OCI-LY7 (cell line): ENCODE data around the gene STAT5B. TPM values are rescaled to one million over a fixed set of nuclear protein-coding genes. Genes with fewer than 3 reads are reported as not detected.
A peak's percentile ranks its signal among the peaks of the same experiment; 100 is the strongest.

Source experiments
- BruUV-seq: library from RNA; stranded (reverse); fragments of 400-500 nt; replicated peaks from 2 replicates; lab custom pipeline; 2021; lab: Mats Ljungman, UMichigan
- CTCF ChIA-PET: fragments of 300-600 bp; sonication (Branson Sonifier 250); formaldehyde crosslinking; loops from one replicate; lab custom pipeline; 2022; ENCODE audit warnings: antibody characterized with exemption; ENCODE audit not compliant: unreplicated experiment; lab: Charles Lee
- POLR2A ChIA-PET: fragments of 300-600 bp; sonication (Branson Sonifier 250); formaldehyde crosslinking; loops from one replicate; lab custom pipeline; 2022; ENCODE audit warnings: antibody characterized with exemption; lab: Charles Lee
- DNase-seq: peaks from one replicate; pipeline ENCODE4 v3.0.0-alpha.2; 2015; ENCODE audit warnings: low spot score
- H2AFZ ChIP-seq: fragments of 200-600 bp; sonication (generic), shearing (Covaris generic); 2 replicates; pipeline ENCODE4 v1.6.1; 2014; ENCODE audit warnings: mild to moderate bottlenecking, antibody characterized with exemption, low read length, moderate library complexity
- H3K27ac ChIP-seq: fragments of 200-600 bp; sonication (generic); 2 replicates; pipeline ENCODE4 v1.5.1; 2014; ENCODE audit warnings: mixed run types, low read depth, mild to moderate bottlenecking, moderate library complexity, low read length, inconsistent platforms; ENCODE audit not compliant: poor library complexity, severe bottlenecking
- H3K36me3 ChIP-seq: fragments of 200-600 bp; sonication (generic); 2 replicates; pipeline ENCODE4 v1.6.1; 2014; ENCODE audit warnings: mild to moderate bottlenecking, antibody characterized with exemption, low read length, moderate library complexity, mixed read lengths; ENCODE audit not compliant: insufficient read depth
- H3K4me1 ChIP-seq: fragments of 200-600 bp; sonication (generic); 2 replicates; pipeline ENCODE4 v1.5.1; 2014; ENCODE audit warnings: mild to moderate bottlenecking, low read length; ENCODE audit not compliant: insufficient read depth, poor library complexity, severe bottlenecking
- H3K4me2 ChIP-seq: fragments of 200-600 bp; sonication (generic); 2 replicates; pipeline ENCODE4 v1.6.1; 2014; ENCODE audit warnings: mild to moderate bottlenecking, low read length
- H3K4me3 ChIP-seq: fragments of 200-600 bp; sonication (generic); 2 replicates; pipeline ENCODE4 v1.5.1; 2014; ENCODE audit warnings: mild to moderate bottlenecking, low read depth, low read length; ENCODE audit not compliant: poor library complexity, severe bottlenecking
- H3K79me2 ChIP-seq: fragments of 200-600 bp; sonication (generic); 2 replicates; pipeline ENCODE4 v1.6.1; 2016; ENCODE audit warnings: low read depth, mild to moderate bottlenecking, low read length, moderate library complexity, mixed read lengths; ENCODE audit not compliant: insufficient read depth
- H3K9me2 ChIP-seq: fragments of 200-600 bp; sonication (generic); 2 replicates; pipeline ENCODE4 v1.6.1; 2016; ENCODE audit warnings: mild to moderate bottlenecking, low read length, mixed read lengths; ENCODE audit not compliant: insufficient read depth
- H3K9me3 ChIP-seq: fragments of 200-600 bp; sonication (generic); 2 replicates; pipeline ENCODE4 v1.6.1; 2014; ENCODE audit warnings: mild to moderate bottlenecking, mixed run types, low read length, mixed read lengths
- H4K20me1 ChIP-seq: fragments of 200-600 bp; sonication (generic); 2 replicates; pipeline ENCODE4 v1.6.1; 2014; ENCODE audit warnings: mild to moderate bottlenecking, antibody characterized with exemption, low read length, moderate library complexity, mixed read lengths; ENCODE audit not compliant: insufficient read depth
- CTCF ChIP-seq: fragments of 200-600 bp; sonication (generic); conservative IDR thresholded peaks from 2 replicates; pipeline ENCODE4 v1.5.1; 2014; ENCODE audit warnings: mild to moderate bottlenecking, antibody characterized with exemption, low read length, moderate library complexity, mixed read lengths
- EZH2phosphoT487 ChIP-seq: fragments of 200-600 bp; sonication (generic); IDR thresholded peaks from 2 replicates; pipeline ENCODE4 v1.6.1; 2018; ENCODE audit warnings: low read depth, borderline replicate concordance, mild to moderate bottlenecking, mixed run types, antibody characterized with exemption, low read length, moderate library complexity, mixed read lengths
- intact Hi-C: fragments of 100-400 bp; cut with micrococcal nuclease; formaldehyde crosslinking; loops from one replicate; pipeline ENCODE4 v1.10.0; 2022; ENCODE audit not compliant: unreplicated experiment
- total RNA-seq, 2 experiments: library from RNA; depleted of rRNA in 1 of 2; stranded (reverse); fragments of >200 nt in 1 of 2; shearing (Covaris generic) in 1 of 2; gene quantifications; 2 replicates each; pipeline ENCODE4 v1.2.3, GENCODE V29; 2014 to 2022

STAT5B gene
- total RNA-seq, 2 experiments from 2014 or later, result 33.3 to 46.7 TPM

GRCh38 chr17:42273474-42274252 lies 2.5 kb downstream of the STAT5B start:
- intact Hi-C loops, result loop anchor here (10.0 kb wide), 1 partner anchor 49 kb away; no protein-coding TSS in a partner anchor
- BruUV-seq, result no TSS peak
- Histone ChIP-seq H3K4me1 (peaks cover 46% of the 10 kb centered on the region), H3K4me2 (peak overlapping the region; percentile 91), H3K4me3 (peak overlapping the region; percentile 91), H3K27ac (no peak overlapping the region), H4K20me1 (peaks cover 23% of the 10 kb centered on the region; the same call in 1 of the 2 replicates), H3K36me3 (no peaks in the 10 kb centered on the region), H3K9me2 (no peaks in the 10 kb centered on the region), H2AFZ (no peak overlapping the region), H3K79me2 (peaks cover 41% of the 10 kb centered on the region; the same call in 1 of the 2 replicates), H3K9me3 (no peaks in the 10 kb centered on the region)
- DNase-seq, result no peak
- TF ChIP-seq EZH2phosphoT487 (no peak), CTCF (no peak)
- CTCF ChIA-PET, result interaction anchor here (1.1 kb wide), 1 partner anchor 52 kb away, joined by 3 read pairs; no protein-coding TSS in a partner anchor
- POLR2A ChIA-PET, result interaction anchor here (0.6 to 0.8 kb wide), 4 partner anchors 20 to 102 kb away, joined by 3 to 6 read pairs (median 4); no protein-coding TSS in a partner anchor

DNA sequence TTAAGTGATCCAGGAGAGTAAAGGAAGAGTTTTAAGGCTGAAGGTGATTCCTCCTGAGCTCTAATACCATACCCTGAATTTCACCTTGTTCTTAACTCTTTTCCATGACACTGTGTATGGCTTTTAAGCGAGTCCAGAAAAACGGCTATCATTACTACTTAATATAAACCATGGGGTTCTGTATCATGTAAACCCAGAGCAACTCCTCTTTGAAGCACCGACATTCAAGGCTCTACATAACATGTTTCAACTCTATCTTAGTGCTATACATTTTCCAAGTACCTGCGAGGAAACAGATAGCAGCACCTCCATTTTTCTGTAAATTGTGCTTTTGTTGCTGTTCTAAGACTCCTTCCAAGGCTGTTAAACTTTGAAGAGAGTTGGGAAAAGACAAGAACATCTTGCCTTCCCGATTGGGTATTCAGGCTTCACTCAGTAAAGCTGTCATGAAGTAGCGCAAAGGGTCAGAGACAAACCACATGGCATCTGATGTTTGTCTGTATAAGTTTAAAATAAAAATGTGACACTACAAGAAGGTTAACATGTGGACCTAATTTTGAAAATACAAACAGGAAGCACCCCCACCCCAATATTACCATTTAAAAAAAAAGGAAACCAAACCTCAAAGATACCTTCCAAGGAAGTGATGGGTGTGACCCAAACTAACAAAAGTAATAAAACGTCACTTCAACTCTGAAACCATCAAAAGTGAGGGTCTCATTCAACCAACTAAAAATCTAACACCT lies 3.9 kb downstream of the STAT5B start:
- Histone ChIP-seq H3K4me1 (peaks cover 46% of the 10 kb centered on the region), H3K4me3 (peak overlapping the region; percentile 11), H3K9me3 (no peaks in the 10 kb centered on the region), H3K79me2 (peaks cover 41% of the 10 kb centered on the region; the same call in 1 of the 2 replicates), H3K4me2 (peak overlapping the region; percentile 91), H3K36me3 (no peaks in the 10 kb centered on the region), H3K27ac (no peak overlapping the region), H3K9me2 (no peaks in the 10 kb centered on the region), H4K20me1 (peaks cover 23% of the 10 kb centered on the region; the same call in 1 of the 2 replicates), H2AFZ (no peak overlapping the region)
- CTCF ChIA-PET, result no interaction called here
- no TSS peak for BruUV-seq
- no peak for DNase-seq
- POLR2A ChIA-PET, result no interaction called here
- TF ChIP-seq CTCF, result no peak
- TF ChIP-seq EZH2phosphoT487, result no peak
- intact Hi-C loops, result loop anchor here (10.0 kb wide), 1 partner anchor 48 kb away; no protein-coding TSS in a partner anchor
